ENCODE data around the gene AQP5. TPM values are rescaled to one million over a fixed set of nuclear protein-coding genes. Genes with fewer than 3 reads are reported as not detected.

Gene AQP5
- total RNA-seq, 1 donor, result not detected

DNA sequence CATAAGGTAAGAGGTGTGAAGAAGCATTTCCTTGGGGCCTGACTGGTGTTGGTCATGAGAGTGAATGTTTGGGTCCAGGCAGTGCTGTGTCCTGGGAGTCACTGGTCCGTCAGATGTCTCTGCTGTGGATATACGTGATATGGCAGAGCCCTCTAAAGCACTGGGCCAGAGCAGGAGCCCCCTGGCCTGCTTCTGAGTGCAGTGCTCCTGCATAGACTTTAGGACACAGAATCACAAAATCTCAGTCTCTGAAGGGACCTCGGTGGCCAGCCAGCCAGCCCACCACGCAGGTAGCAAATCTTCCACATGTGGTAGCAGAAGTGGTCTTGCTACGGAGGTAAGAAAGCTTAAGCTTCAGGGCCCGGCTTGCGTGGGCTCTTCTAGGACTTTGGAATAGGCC lies 29.6 kb upstream of the AQP5 start:
- DNase-seq (ENCODE audit: low read depth), result no peak

DNA sequence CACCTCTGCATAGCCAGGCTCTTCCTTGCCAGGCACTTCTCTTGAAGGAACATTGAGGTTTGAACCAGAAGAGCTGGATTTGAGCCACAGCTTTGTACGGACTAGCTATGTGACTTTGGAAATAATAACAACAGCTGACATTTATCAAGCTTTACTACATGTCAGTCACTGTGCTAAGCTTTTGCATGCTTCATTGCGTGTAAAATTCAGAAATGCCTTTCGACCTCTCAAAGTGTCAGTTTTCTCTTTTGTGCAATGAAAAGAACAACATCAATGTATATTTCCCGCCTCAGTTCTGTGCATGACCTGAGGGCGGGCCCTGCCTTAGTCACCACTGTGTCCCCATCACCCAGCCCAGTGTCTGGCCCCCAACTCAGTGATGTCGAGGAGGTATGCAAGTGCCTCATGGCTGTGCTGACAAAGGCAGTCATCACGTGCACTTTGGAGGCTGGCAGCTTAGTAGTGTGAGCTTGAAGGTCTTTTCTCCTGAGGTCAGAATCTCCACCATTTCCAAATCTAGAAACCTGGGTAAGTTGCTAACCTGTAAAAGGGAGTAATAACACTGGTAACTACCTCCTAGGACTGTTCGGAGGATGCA lies 29.0 kb upstream of the AQP5 start:
- no peak for DNase-seq (ENCODE audit: low read depth)
- TF ChIP-seq, protein P1, sequence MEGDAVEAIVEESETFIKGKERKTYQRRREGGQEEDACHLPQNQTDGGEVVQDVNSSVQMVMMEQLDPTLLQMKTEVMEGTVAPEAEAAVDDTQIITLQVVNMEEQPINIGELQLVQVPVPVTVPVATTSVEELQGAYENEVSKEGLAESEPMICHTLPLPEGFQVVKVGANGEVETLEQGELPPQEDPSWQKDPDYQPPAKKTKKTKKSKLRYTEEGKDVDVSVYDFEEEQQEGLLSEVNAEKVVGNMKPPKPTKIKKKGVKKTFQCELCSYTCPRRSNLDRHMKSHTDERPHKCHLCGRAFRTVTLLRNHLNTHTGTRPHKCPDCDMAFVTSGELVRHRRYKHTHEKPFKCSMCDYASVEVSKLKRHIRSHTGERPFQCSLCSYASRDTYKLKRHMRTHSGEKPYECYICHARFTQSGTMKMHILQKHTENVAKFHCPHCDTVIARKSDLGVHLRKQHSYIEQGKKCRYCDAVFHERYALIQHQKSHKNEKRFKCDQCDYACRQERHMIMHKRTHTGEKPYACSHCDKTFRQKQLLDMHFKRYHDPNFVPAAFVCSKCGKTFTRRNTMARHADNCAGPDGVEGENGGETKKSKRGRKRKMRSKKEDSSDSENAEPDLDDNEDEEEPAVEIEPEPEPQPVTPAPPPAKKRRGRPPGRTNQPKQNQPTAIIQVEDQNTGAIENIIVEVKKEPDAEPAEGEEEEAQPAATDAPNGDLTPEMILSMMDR (IDR thresholded peaks at IDR 0.05; ENCODE audit: insufficient read depth, low read depth, low read length), result no peak
- no peak overlapping the region for H3K4me3 ChIP-seq (ENCODE audit: low read depth, low read length)

More for the DNA sequence above, 29.6 kb upstream of the AQP5 start:
- TF ChIP-seq, protein P1 (IDR thresholded peaks at IDR 0.05; ENCODE audit: insufficient read depth, low read depth, low read length), result no peak
- no peak overlapping the region for H3K4me3 ChIP-seq (ENCODE audit: low read depth, low read length)

DNA sequence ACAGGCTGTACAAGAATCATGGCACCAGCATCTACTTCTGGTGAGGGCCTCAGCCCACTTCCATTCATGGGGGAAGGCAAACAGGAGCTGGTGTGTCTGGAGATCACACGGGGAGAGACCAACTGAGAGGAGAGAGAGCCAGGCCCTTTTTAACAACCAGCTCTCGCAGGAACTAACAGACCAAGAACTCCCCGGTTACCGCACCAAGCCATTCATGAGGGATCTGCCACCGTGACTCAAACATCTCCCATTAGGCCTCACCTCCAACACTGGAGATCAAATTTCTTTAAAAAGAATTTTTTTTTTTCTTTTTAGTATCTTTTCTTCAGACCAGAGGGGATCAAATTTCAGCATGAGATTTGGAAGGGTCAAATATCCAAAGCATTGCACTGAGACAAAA lies 27.9 kb upstream of the AQP5 start:
- peak; percentile 39 for DNase-seq (ENCODE audit: low read depth)
- H3K4me3 ChIP-seq (ENCODE audit: low read depth, low read length), result no peak overlapping the region
- TF ChIP-seq, protein P1 (IDR thresholded peaks at IDR 0.05; ENCODE audit: insufficient read depth, low read depth, low read length), result no peak

DNA sequence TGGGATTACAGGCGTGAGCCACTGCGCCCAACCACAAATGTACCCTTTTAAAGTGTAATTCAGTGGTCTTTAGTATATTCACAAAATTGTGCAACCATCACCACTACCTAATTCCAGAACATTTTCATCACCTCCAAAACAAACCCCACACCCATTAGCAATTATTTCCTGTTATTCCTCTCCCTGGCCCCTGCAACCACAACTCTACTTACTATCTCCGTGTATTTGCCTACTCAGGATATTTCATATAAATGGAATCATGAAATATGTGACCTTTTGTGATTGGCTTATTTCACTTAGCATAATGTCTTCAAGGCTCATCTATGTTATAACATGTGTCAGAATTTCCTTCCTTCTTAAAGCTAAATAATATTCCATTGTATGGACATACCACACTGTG lies 27.2 kb upstream of the AQP5 start:
- peak; percentile 26 for DNase-seq (ENCODE audit: low read depth)
- H3K4me3 ChIP-seq (ENCODE audit: low read depth, low read length), result no peak overlapping the region
- TF ChIP-seq, protein P1 (IDR thresholded peaks at IDR 0.05; ENCODE audit: insufficient read depth, low read depth, low read length), result no peak

DNA sequence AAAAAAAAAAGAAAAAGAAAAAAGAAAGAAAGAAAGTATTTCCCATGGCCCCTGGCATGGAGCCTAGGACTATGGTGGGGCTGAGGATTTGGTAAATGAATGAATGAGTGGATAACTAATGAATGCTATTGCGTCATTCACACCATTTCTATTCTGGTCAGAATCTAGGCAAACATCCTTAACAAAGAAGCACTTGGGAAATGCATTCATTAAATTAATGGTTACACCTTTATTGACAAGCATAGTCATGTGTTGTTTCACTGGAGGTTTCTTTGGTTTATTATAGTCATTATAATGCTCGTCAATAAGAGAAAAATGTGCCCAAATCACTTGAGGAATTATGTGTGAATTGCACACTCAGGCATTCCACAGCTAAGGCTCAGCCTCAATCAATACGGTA lies 24.7 kb upstream of the AQP5 start:
- no peak overlapping the region for H3K4me3 ChIP-seq (ENCODE audit: low read depth, low read length)
- TF ChIP-seq, protein P1 (IDR thresholded peaks at IDR 0.05; ENCODE audit: insufficient read depth, low read depth, low read length), result no peak

DNA sequence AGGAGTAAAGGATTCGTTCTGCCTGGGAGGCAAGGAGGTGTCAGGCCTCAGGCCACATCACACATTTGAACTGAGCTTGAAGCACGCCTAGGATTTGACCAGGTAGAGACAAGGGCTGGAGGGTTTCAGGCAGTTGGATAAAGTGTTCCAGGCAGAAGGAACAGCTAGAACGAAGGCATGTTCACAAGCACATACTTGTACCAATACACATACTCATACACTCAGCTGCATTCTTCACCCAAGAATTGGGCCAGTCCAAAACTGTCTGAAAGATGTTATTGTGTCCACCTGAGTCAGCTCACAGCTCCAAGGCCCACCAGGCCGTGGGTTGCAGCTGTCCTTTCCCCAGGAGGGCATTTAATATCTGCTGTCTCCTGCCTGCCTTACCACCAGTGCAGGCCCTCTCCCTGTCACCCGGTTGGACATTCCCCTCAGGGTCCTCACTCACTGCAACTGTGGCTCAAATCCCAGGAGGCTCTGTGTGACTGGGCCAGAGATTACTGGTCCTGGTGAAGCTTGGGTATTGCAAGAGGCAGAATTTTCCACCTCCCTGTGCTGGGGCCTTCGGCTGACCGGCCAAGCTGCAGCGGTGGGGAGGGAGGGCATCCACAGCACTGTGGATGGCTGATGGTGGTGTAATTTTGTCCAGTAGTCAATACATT lies 23.9 kb upstream of the AQP5 start:
- TF ChIP-seq, protein P1 (IDR thresholded peaks at IDR 0.05; ENCODE audit: insufficient read depth, low read depth, low read length), result no peak
- DNase-seq (ENCODE audit: low read depth), result no peak

More for the DNA sequence above, 24.7 kb upstream of the AQP5 start:
- no peak for DNase-seq (ENCODE audit: low read depth)

More for the DNA sequence above, 23.9 kb upstream of the AQP5 start:
- H3K4me3 ChIP-seq (ENCODE audit: low read depth, low read length), result no peak overlapping the region
